ENCODE measurements around the gene GNE. TPM values are rescaled to one million over a fixed set of nuclear protein-coding genes. Genes with fewer than 3 reads are reported as not detected.

Gene GNE
- polyA plus RNA-seq, 1 donor (not counting 4 experiments of a cell fraction or from before 2014, with no cell fraction given) = 10.1 TPM

- no peaks in the 10 kb centered on the region for H3K9me1 ChIP-seq (ENCODE audit: control insufficient read depth, extremely low read depth, insufficient read depth, low read length)
- H3K4me3 ChIP-seq (ENCODE audit: control insufficient read depth in 2 of 3, extremely low read depth in 1 of 3, insufficient read depth in 2 of 3, low read depth in 1 of 3, low read length in 3 of 3) = no peak overlapping the region
- H3K79me2 ChIP-seq (ENCODE audit: control insufficient read depth, insufficient read depth, low read length) = no peaks in the 10 kb centered on the region
- H3K27me3 ChIP-seq (ENCODE audit: control insufficient read depth, extremely low read depth, insufficient read depth, low read length) = no peaks in the 10 kb centered on the region
- no peaks in the 10 kb centered on the region for H3K4me1 ChIP-seq (ENCODE audit: control insufficient read depth, extremely low read depth, insufficient read depth, low read length)
- H3K27ac ChIP-seq (ENCODE audit: control insufficient read depth, insufficient read depth, low read length) = no peak overlapping the region
- H4K20me1 ChIP-seq (ENCODE audit: control insufficient read depth, extremely low read depth, insufficient read depth, low read length) = no peaks in the 10 kb centered on the region
- FAIRE-seq (no peak), DNase-seq (ENCODE audit: low read depth, low spot score) (no peak)
- no peak overlapping the region for H2AFZ ChIP-seq (ENCODE audit: control insufficient read depth, low read length)
- H3K4me2 ChIP-seq (ENCODE audit: control insufficient read depth, extremely low read depth, insufficient read depth, low read depth, low read length) = no peak overlapping the region
- dilution Hi-C loops (cut with MboI; ENCODE audit: extremely low pct_ligation_motif_present, low sequenced_read_pairs) = no loop called here
- no peaks in the 10 kb centered on the region for H3K9me3 ChIP-seq (ENCODE audit: control insufficient read depth, low read depth, low read length)
- no peak for TF ChIP-seq EZH2 (IDR thresholded peaks at IDR 0.05; ENCODE audit: low read length)
- TF ChIP-seq CTCF (optimal IDR thresholded peaks at IDR 0.05 in 1 of 3, IDR thresholded peaks at IDR 0.05 in 1 of 3, conservative IDR thresholded peaks at IDR 0.05 in 1 of 3; ENCODE audit: extremely low read depth in 1 of 3, insufficient read depth in 2 of 3, low read length in 3 of 3) = no peak
- no peak overlapping the region for H3K9ac ChIP-seq (ENCODE audit: control insufficient read depth, extremely low read depth, insufficient read depth, low read length)
- no peaks in the 10 kb centered on the region for H3K36me3 ChIP-seq (ENCODE audit: control insufficient read depth in 2 of 2, extremely low read depth in 1 of 2, insufficient read depth in 2 of 2, low read length in 2 of 2)
Observed at GRCh38 chr9:36290996-36291395, 32.7 kb upstream of the GNE start.

DNA sequence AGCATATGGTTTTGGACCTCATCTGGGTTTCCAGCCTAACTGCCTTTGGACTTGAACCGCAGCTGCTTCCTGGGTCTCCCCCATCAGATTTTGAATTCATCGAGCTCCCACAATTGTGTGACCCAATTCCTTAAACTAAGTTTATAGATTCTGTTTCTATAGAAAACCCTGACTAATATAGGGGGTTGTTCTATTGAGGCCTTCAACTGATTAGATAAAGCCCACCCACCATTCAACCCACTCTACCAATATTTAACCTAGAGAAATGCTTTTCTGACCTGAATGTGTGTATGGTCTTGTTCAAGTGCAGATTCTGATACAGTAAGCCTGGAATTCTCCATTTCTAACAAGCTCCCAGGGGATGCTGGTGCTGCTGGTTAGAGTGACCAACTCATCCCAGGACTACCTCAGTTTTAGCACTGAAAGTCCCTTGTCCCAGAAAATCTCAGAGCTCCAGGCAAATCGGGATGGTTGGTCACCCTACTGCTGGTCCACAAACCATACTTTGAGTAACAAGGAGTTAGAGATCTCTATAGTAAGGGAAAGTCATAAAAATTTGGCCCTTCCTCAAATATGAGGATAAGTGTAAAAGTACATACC, 31.7 kb upstream of the GNE start:
- Histone ChIP-seq H3K27ac (ENCODE audit: control insufficient read depth, insufficient read depth, low read length) (no peak overlapping the region), H3K4me3 (ENCODE audit: control insufficient read depth in 2 of 3, extremely low read depth in 1 of 3, insufficient read depth in 2 of 3, low read depth in 1 of 3, low read length in 3 of 3) (no peak overlapping the region), H2AFZ (ENCODE audit: control insufficient read depth, low read length) (no peak overlapping the region), H3K9ac (ENCODE audit: control insufficient read depth, extremely low read depth, insufficient read depth, low read length) (no peak overlapping the region), H3K9me3 (ENCODE audit: control insufficient read depth, low read depth, low read length) (no peaks in the 10 kb centered on the region), H3K27me3 (ENCODE audit: control insufficient read depth, extremely low read depth, insufficient read depth, low read length) (no peaks in the 10 kb centered on the region), H3K36me3 (ENCODE audit: control insufficient read depth in 2 of 2, extremely low read depth in 1 of 2, insufficient read depth in 2 of 2, low read length in 2 of 2) (no peaks in the 10 kb centered on the region), H3K79me2 (ENCODE audit: control insufficient read depth, insufficient read depth, low read length) (no peaks in the 10 kb centered on the region), H3K4me1 (ENCODE audit: control insufficient read depth, extremely low read depth, insufficient read depth, low read length) (no peaks in the 10 kb centered on the region), H4K20me1 (ENCODE audit: control insufficient read depth, extremely low read depth, insufficient read depth, low read length) (no peaks in the 10 kb centered on the region), H3K4me2 (ENCODE audit: control insufficient read depth, extremely low read depth, insufficient read depth, low read depth, low read length) (no peak overlapping the region), H3K9me1 (ENCODE audit: control insufficient read depth, extremely low read depth, insufficient read depth, low read length) (no peaks in the 10 kb centered on the region)
- TF ChIP-seq EZH2 (IDR thresholded peaks at IDR 0.05; ENCODE audit: low read length) = no peak
- TF ChIP-seq CTCF (optimal IDR thresholded peaks at IDR 0.05 in 1 of 3, IDR thresholded peaks at IDR 0.05 in 1 of 3, conservative IDR thresholded peaks at IDR 0.05 in 1 of 3; ENCODE audit: extremely low read depth in 1 of 3, insufficient read depth in 2 of 3, low read length in 3 of 3) = no peak
- dilution Hi-C loops (cut with MboI; ENCODE audit: extremely low pct_ligation_motif_present, low sequenced_read_pairs) = no loop called here
- no peak for DNase-seq (ENCODE audit: low read depth, low spot score)
- FAIRE-seq = no peak
